HK-2 (cell line): ENCODE data around the gene CPVL.

Experiments used
- DNase-seq: peaks from one replicate; pipeline ENCODE4 v3.0.0-alpha.2; 2018; ENCODE audit not compliant: unreplicated experiment

Gene CPVL

GRCh38 chr7:29146057-29146706 lies at the start of gene CPVL:
CPVL (minus strand) TSS chr7:29146537; CDS start chr7:29121061, 25,476 bp downstream.
- no peak for DNase-seq

GRCh38 chr7:29194594-29195427 lies 48.5 kb upstream of the CPVL start, which contains the start of gene CHN2:
CHN2 (plus strand) TSS chr7:29194775.
- DNase-seq, result peak; percentile 6

GRCh38 chr7:29194206-29194593 lies 47.9 kb upstream of the CPVL start:
- no peak for DNase-seq

GRCh38 chr7:29193316-29194205 lies 47.2 kb upstream of the CPVL start:
- no peak for DNase-seq

- no peak for DNase-seq
These were observed 46.5 kb upstream of the CPVL start for GRCh38 chr7:29192811-29193210.

GRCh38 chr7:29192323-29192722 lies 46.0 kb upstream of the CPVL start:
- DNase-seq, result no peak

GRCh38 chr7:29190349-29191045 lies 44.2 kb upstream of the CPVL start:
- no peak for DNase-seq

- peak; percentile 34 for DNase-seq
These were observed 43.4 kb upstream of the CPVL start for GRCh38 chr7:29189743-29190201.

- DNase-seq, result no peak
These were observed 39.3 kb upstream of the CPVL start for GRCh38 chr7:29185613-29186012.

GRCh38 chr7:29184599-29184998 lies 38.3 kb upstream of the CPVL start:
- DNase-seq, result no peak

- DNase-seq, result no peak
These were observed 32.8 kb upstream of the CPVL start for GRCh38 chr7:29179115-29179514.

- DNase-seq, result no peak
These were observed 31.7 kb upstream of the CPVL start for GRCh38 chr7:29177963-29178600.

GRCh38 chr7:29173458-29173857 lies 27.1 kb upstream of the CPVL start:
- DNase-seq, result no peak

GRCh38 chr7:29170781-29171180 lies 24.4 kb upstream of the CPVL start:
- no peak for DNase-seq

- no peak for DNase-seq
These were observed 21.4 kb upstream of the CPVL start for GRCh38 chr7:29167721-29168120.

- no peak for DNase-seq
These were observed 17.5 kb upstream of the CPVL start for GRCh38 chr7:29163854-29164253.

GRCh38 chr7:29162577-29162976 lies 16.2 kb upstream of the CPVL start:
- no peak for DNase-seq

GRCh38 chr7:29161231-29161630 lies 14.9 kb upstream of the CPVL start:
- DNase-seq, result no peak

- DNase-seq, result no peak
These were observed 13.7 kb upstream of the CPVL start for GRCh38 chr7:29160080-29160479.

- DNase-seq, result no peak
These were observed 12.6 kb upstream of the CPVL start for GRCh38 chr7:29158795-29159423.
